Liver (tissue), 3 donors: ENCODE measurements around the gene ARHGAP6.

ENCODE experiments used
- CTCF ChIP-seq: fragments of 150-350 bp; IDR thresholded peaks from 2 replicates; pipeline ENCODE4 v1.5.1; 2017; ENCODE audit warnings: improper control_type of control experiment, low read depth, low read length; ENCODE audit not compliant: missing input control
- FOXA1 ChIP-seq: IDR thresholded peaks from 2 replicates; pipeline ENCODE4 v1.6.1; 2016; ENCODE audit warnings: antibody characterized with exemption
- NR2F2 ChIP-seq: IDR thresholded peaks from 2 replicates; pipeline ENCODE4 v1.6.1; 2016; ENCODE audit warnings: antibody characterized with exemption
- SP1 ChIP-seq: IDR thresholded peaks from 2 replicates; pipeline ENCODE4 v1.6.1; 2018; ENCODE audit warnings: antibody characterized with exemption, mild to moderate bottlenecking
- YY1 ChIP-seq: IDR thresholded peaks from 2 replicates; pipeline ENCODE4 v1.6.1; 2016; ENCODE audit warnings: antibody characterized with exemption, mild to moderate bottlenecking
- TF ChIP-seq, protein P1 (sequence below): IDR thresholded peaks from 2 replicates; pipeline ENCODE4 v1.6.1; 2016; ENCODE audit warnings: antibody characterized with exemption
- donor health status: healthy.
- donor health status: healthy.

- no peak for TF ChIP-seq CTCF
- no peak for TF ChIP-seq SP1
- TF ChIP-seq YY1: no peak
- TF ChIP-seq NR2F2: no peak
- TF ChIP-seq, protein P1, sequence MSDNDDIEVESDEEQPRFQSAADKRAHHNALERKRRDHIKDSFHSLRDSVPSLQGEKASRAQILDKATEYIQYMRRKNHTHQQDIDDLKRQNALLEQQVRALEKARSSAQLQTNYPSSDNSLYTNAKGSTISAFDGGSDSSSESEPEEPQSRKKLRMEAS: no peak
- no peak for TF ChIP-seq FOXA1
Observed at GRCh38 chrX:11566789-11567188, 98.9 kb downstream of the ARHGAP6 start.
